ENCODE measurements around the gene GAS2L1.

Gene GAS2L1

DNA sequence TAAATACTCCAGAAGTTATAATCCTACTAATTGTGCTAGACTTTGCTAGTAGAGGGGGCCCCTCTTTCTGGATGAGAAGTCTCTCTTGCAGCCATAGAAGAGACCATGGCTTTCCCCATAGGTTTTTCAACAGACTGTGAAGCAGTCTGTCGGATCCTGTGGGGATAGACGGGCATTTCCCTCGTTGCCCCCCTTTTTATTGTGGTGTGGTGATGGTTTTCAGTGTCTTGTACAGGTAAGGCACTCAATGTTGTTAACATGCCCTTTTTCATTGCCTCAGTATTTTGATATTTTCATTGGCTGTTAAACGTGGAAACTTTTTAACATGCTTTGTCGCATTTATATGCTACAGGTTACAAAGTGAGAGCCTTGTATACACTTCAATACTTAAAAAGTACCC is 16.4 kb upstream of the GAS2L1 start:
- TF ChIP-seq ZNF660 (tag by site-specific recombination; IDR thresholded peaks at IDR 0.05) (no peak), ZNF114 (tag by site-specific recombination; IDR thresholded peaks at IDR 0.05) (no peak), ZNF140 (tag by site-specific recombination; IDR thresholded peaks at IDR 0.05) (no peak), ZNF747 (tag by site-specific recombination; IDR thresholded peaks at IDR 0.05) (no peak), ZNF670 (tag by site-specific recombination; IDR thresholded peaks at IDR 0.05; ENCODE audit: low read depth) (no peak), ZNF776 (tag by site-specific recombination; IDR thresholded peaks at IDR 0.05; ENCODE audit: borderline replicate concordance) (no peak), SALL2 (tag by site-specific recombination; IDR thresholded peaks at IDR 0.05; ENCODE audit: borderline replicate concordance) (no peak), ZNF433 (tag by site-specific recombination; IDR thresholded peaks at IDR 0.05; ENCODE audit: low read depth) (no peak), TCF7L2 (IDR thresholded peaks at IDR 0.05; ENCODE audit: borderline replicate concordance, low read depth, low read length) (no peak)
- H3K27ac ChIP-seq (ENCODE audit: extremely low read depth, low read depth, low read length) = no peak overlapping the region
- peaks cover 99 to 100% of the 10 kb centered on the region in 2 experiments for H3K36me3 ChIP-seq (ENCODE audit: control insufficient read depth in 2 of 2, insufficient read depth in 1 of 2, low read length in 2 of 2)
- ChIA-PET POLR2A (no interaction called here), CTCF (no interaction called here)
- no peaks in the 10 kb centered on the region for H3K4me1 ChIP-seq (ENCODE audit: control insufficient read depth, insufficient read depth, low read length)
- H3K4me3 ChIP-seq (ENCODE audit: low read depth, low read length) = no peak overlapping the region
- H3K9me3 ChIP-seq (ENCODE audit: control insufficient read depth, insufficient read depth, low read depth, low read length) = no peaks in the 10 kb centered on the region

DNA sequence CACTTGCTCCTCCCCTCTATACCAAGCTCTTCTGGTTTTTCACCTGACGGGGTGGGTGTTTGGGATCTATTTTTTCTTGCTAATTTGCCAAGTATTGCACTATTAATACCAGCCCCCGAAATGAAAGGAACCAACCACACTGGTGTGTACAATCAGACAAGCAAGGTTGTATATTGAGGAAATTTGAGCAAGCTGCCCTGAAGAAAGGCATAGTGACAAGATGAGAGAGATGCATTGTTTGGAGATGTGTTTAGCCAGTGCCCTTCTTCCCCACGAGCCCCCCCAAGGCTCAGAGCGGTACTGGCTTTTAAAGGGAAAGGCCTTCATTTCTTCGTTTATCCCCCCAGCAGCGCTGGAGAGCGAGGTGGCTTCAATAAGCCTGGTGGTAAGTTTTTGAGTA is 15.2 kb upstream of the GAS2L1 start:
- POLR2A ChIA-PET = interaction anchor here (0.6 kb wide), 1 partner anchor 1222 kb away, joined by 3 read pairs; no protein-coding TSS in a partner anchor
- Histone ChIP-seq H3K4me3 (ENCODE audit: low read depth, low read length) (no peak overlapping the region), H3K36me3 (ENCODE audit: control insufficient read depth in 2 of 2, insufficient read depth in 1 of 2, low read length in 2 of 2) (peaks cover 99 to 100% of the 10 kb centered on the region in 2 experiments), H3K27ac (ENCODE audit: extremely low read depth, low read depth, low read length) (no peak overlapping the region), H3K9me3 (ENCODE audit: control insufficient read depth, insufficient read depth, low read depth, low read length) (no peaks in the 10 kb centered on the region), H3K4me1 (ENCODE audit: control insufficient read depth, insufficient read depth, low read length) (no peaks in the 10 kb centered on the region)
- no peak for TF ChIP-seq SCRT2 (tag by site-specific recombination; IDR thresholded peaks at IDR 0.05)
- no peak for TF ChIP-seq ZNF221 (tag by site-specific recombination; IDR thresholded peaks at IDR 0.05; ENCODE audit: borderline replicate concordance)
- TF ChIP-seq ZNF426 (tag by site-specific recombination; IDR thresholded peaks at IDR 0.05) = no peak
- no peak for TF ChIP-seq MYNN (tag by site-specific recombination; IDR thresholded peaks at IDR 0.05; ENCODE audit: borderline replicate concordance)
- TF ChIP-seq ZNF48 (tag by site-specific recombination; IDR thresholded peaks at IDR 0.05) = no peak
- TF ChIP-seq ZNF639 (tag by site-specific recombination; IDR thresholded peaks at IDR 0.05) = no peak
- TF ChIP-seq ZNF837 (tag by site-specific recombination; IDR thresholded peaks at IDR 0.05) = no peak
- CTCF ChIA-PET = interaction anchor here (0.6 kb wide), 1 partner anchor 67 kb away, joined by 4 read pairs; no protein-coding TSS in a partner anchor

GRCh38 chr22:29292379-29292778 is 14.1 kb upstream of the GAS2L1 start:
- CTCF ChIA-PET = interaction anchor here (1.1 kb wide), 1 partner anchor 11 kb away, joined by 3 read pairs; no protein-coding TSS in a partner anchor
- Histone ChIP-seq H3K4me1 (ENCODE audit: control insufficient read depth, insufficient read depth, low read length) (no peaks in the 10 kb centered on the region), H3K27ac (ENCODE audit: extremely low read depth, low read depth, low read length) (0 out of 2 replicates have a peak overlapping the region, but pooled peaks have one; percentile 2), H3K9me3 (ENCODE audit: control insufficient read depth, insufficient read depth, low read depth, low read length) (no peaks in the 10 kb centered on the region), H3K36me3 (ENCODE audit: control insufficient read depth in 2 of 2, insufficient read depth in 1 of 2, low read length in 2 of 2) (peaks cover 99 to 100% of the 10 kb centered on the region in 2 experiments), H3K4me3 (ENCODE audit: low read depth, low read length) (no peak overlapping the region)
- POLR2A ChIA-PET = no interaction called here
- TF ChIP-seq ZBTB44 (tag by site-specific recombination; IDR thresholded peaks at IDR 0.05) (no peak), ZSCAN23 (tag by site-specific recombination; IDR thresholded peaks at IDR 0.05) (no peak), ZNF223 (tag by site-specific recombination; IDR thresholded peaks at IDR 0.05) (no peak), ZNF571 (tag by site-specific recombination; IDR thresholded peaks at IDR 0.05) (no peak), ZNF239 (tag by site-specific recombination; IDR thresholded peaks at IDR 0.05) (no peak), ZNF549 (tag by site-specific recombination; IDR thresholded peaks at IDR 0.05) (no peak), ZNF10 (tag by site-specific recombination; IDR thresholded peaks at IDR 0.05) (no peak), ZNF133 (tag by site-specific recombination; IDR thresholded peaks at IDR 0.05) (no peak), ZNF670 (tag by site-specific recombination; IDR thresholded peaks at IDR 0.05; ENCODE audit: low read depth) (no peak), ZNF311 (tag by site-specific recombination; IDR thresholded peaks at IDR 0.05; ENCODE audit: borderline replicate concordance) (no peak), ZNF514 (tag by site-specific recombination; IDR thresholded peaks at IDR 0.05) (no peak), HIC1 (tag by site-specific recombination; IDR thresholded peaks at IDR 0.05) (no peak), KLF10 (tag by site-specific recombination; IDR thresholded peaks at IDR 0.05) (no peak), ZBTB48 (tag by site-specific recombination; IDR thresholded peaks at IDR 0.05) (no peak), ZNF677 (tag by site-specific recombination; IDR thresholded peaks at IDR 0.05) (no peak)

Measured in HEK293 (cell line).